DOHH2 (cell line): ENCODE data around the gene POLD3.

ENCODE experiments used
- EZH2phosphoT487 ChIP-seq: fragments of 200-600 bp; sonication (generic); IDR thresholded peaks from 2 replicates; pipeline ENCODE4 v1.6.1; 2017; ENCODE audit warnings: borderline replicate concordance, mild to moderate bottlenecking, antibody characterized with exemption, low read length, moderate library complexity, mixed read lengths
- TF ChIP-seq, protein P1 (sequence below): fragments of 200-600 bp; sonication (generic); IDR thresholded peaks from one replicate; pipeline ENCODE4 v1.5.1; 2014; ENCODE audit warnings: antibody characterized with exemption, mild to moderate bottlenecking, low read depth, low read length; ENCODE audit not compliant: poor library complexity, severe bottlenecking

DNA sequence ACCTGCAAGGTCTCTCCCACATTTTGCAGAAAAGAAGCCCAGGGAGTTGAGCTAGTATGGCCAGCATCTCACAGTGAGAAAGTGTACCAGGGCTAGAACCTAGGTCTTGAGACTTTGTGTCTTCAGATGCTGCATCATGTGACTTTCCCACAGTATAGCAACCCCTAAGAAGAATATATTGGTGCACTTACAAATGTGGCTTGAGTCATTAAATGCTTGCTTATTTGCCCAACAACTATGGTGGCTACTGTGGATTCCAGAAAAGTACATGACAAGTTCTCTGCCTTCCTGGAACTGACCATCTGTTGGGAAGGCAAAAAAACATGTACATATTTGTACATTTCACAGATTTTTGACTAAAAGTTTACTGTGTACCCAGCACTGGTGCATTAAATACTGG, 55.0 kb downstream of the POLD3 start:
- TF ChIP-seq, protein P1, sequence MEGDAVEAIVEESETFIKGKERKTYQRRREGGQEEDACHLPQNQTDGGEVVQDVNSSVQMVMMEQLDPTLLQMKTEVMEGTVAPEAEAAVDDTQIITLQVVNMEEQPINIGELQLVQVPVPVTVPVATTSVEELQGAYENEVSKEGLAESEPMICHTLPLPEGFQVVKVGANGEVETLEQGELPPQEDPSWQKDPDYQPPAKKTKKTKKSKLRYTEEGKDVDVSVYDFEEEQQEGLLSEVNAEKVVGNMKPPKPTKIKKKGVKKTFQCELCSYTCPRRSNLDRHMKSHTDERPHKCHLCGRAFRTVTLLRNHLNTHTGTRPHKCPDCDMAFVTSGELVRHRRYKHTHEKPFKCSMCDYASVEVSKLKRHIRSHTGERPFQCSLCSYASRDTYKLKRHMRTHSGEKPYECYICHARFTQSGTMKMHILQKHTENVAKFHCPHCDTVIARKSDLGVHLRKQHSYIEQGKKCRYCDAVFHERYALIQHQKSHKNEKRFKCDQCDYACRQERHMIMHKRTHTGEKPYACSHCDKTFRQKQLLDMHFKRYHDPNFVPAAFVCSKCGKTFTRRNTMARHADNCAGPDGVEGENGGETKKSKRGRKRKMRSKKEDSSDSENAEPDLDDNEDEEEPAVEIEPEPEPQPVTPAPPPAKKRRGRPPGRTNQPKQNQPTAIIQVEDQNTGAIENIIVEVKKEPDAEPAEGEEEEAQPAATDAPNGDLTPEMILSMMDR = no peak
- no peak for TF ChIP-seq EZH2phosphoT487
